Omental fat pad (tissue), 4 donors: ENCODE measurements around the gene C1orf141. TPM values are rescaled to one million over a fixed set of nuclear protein-coding genes. Genes with fewer than 3 reads are reported as not detected.

ENCODE experiments used
- ATAC-seq: fragments of 150-250 bp; one replicate; pipeline ENCODE4 v1.9.1; 2016; ENCODE audit warnings: mild to moderate bottlenecking, moderate library complexity; ENCODE audit not compliant: low FRiP score
- DNase-seq: peaks from one replicate; pipeline ENCODE4 v3.0.0-alpha.2; 2019; ENCODE audit warnings: low spot score
- CTCF ChIP-seq, 3 donors: fragments of 450-650 bp; IDR thresholded peaks; one replicate each; pipeline ENCODE4 v1.5.1; 2016 to 2017; ENCODE audit warnings: antibody characterized with exemption in 3 of 3, mild to moderate bottlenecking in 3 of 3, moderate library complexity in 2 of 3
- total RNA-seq, 4 donors: library from RNA; depleted of rRNA; stranded (reverse); fragments of >200 nt; gene quantifications; one replicate each; pipeline ENCODE4 v1.1.0, GENCODE V29; 2016

C1orf141 gene
- total RNA-seq, 4 donors from 2014 or later, result not detected

- DNase-seq (no peak), ATAC-seq (no peak)
- TF ChIP-seq CTCF (IDR thresholded peaks at IDR 0.05), result no peak
Observed at GRCh38 chr1:67170751-67171573, 36.2 kb upstream of the C1orf141 start.

- DNase-seq, result no peak
Observed at GRCh38 chr1:67169932-67170331, 35.2 kb upstream of the C1orf141 start.

GRCh38 chr1:67169496-67169895, 34.7 kb upstream of the C1orf141 start:
- no peak for ATAC-seq
- TF ChIP-seq CTCF (IDR thresholded peaks at IDR 0.05), result no peak
- DNase-seq, result no peak

More at GRCh38 chr1:67169932-67170331, 35.2 kb upstream of the C1orf141 start:
- no peak for TF ChIP-seq CTCF (IDR thresholded peaks at IDR 0.05)
- ATAC-seq, result no peak

- DNase-seq (no peak), ATAC-seq (no peak)
- no peak for TF ChIP-seq CTCF (IDR thresholded peaks at IDR 0.05)
Observed at GRCh38 chr1:67166196-67166595, 31.4 kb upstream of the C1orf141 start, which contains the start of gene IL23R. TSS of gene IL23R (plus strand) at chr1:67166454. CDS start at chr1:67168121, 1,667 bp downstream.

GRCh38 chr1:67165468-67166041, 30.8 kb upstream of the C1orf141 start:
- no peak for TF ChIP-seq CTCF (IDR thresholded peaks at IDR 0.05)
- no peak for ATAC-seq
- no peak for DNase-seq

- no peak for TF ChIP-seq CTCF (IDR thresholded peaks at IDR 0.05)
- no peak for DNase-seq
- no peak for ATAC-seq
Observed at GRCh38 chr1:67162954-67163353, 28.2 kb upstream of the C1orf141 start.

- DNase-seq (no peak), ATAC-seq (no peak)
- TF ChIP-seq CTCF (IDR thresholded peaks at IDR 0.05), result no peak
Observed at GRCh38 chr1:67159233-67159632, 24.5 kb upstream of the C1orf141 start.
